Vein endothelial cell (primary cell): Measurements from ENCODE around the gene PEX19. TPM values are rescaled to one million over a fixed set of nuclear protein-coding genes. Genes with fewer than 3 reads are reported as not detected.

Experiments used
- small RNA-seq: library from RNA; depleted of rRNA; stranded (forward); fragments of <200 nt; gene quantifications from one replicate; pipeline ENCODE3, GENCODE V24; 2012
- total RNA-seq: library from RNA; depleted of rRNA; stranded (reverse); fragments of >200 nt; gene quantifications from 2 replicates; pipeline ENCODE4 v1.2.3, GENCODE V29; 2012

Gene PEX19
- total RNA-seq = 36.9 and 37.9 TPM in 2 replicates

GRCh38 chr1:160284782-160285344, at the start of gene PEX19:
Gene PEX19, minus strand, starts transcription at chr1:160285133. Its CDS starts 9 bp downstream, at chr1:160285124.

GRCh38 chr1:160261893-160262794, 22.8 kb downstream of the PEX19 start, which contains the start of gene DCAF8:
Gene DCAF8, minus strand, starts transcription at chr1:160262549. Its CDS starts 18,541 bp downstream, at chr1:160244008.

Small RNAs within 50 kb of the gene (small RNA-seq; reads per million reads assigned to genes)
- not detected for gene RF00019

Other genes starting within 250 kb of the PEX19 start
- not detected in 2 replicates for gene KCNJ10, start 215.0 kb downstream of the PEX19 start, total RNA-seq
- not detected in 2 replicates for gene KCNJ9, start 203.6 kb downstream of the PEX19 start, total RNA-seq
- gene IGSF8, start 186.5 kb downstream of the PEX19 start, total RNA-seq = 7.6 and 7.8 TPM in 2 replicates
- not detected in 2 replicates for gene ATP1A2, start 169.4 kb downstream of the PEX19 start, total RNA-seq
- gene ATP1A4, start 133.5 kb downstream of the PEX19 start, total RNA-seq = not detected in 2 replicates
- not detected in 2 replicates for gene CASQ1, start 94.6 kb downstream of the PEX19 start, total RNA-seq
- 198 and 211 TPM in 2 replicates for gene PEA15, start 79.7 kb downstream of the PEX19 start, total RNA-seq
- gene DCAF8, start 22.6 kb downstream of the PEX19 start, total RNA-seq = 93.4 and 105 TPM in 2 replicates
- gene COPA, start 58.1 kb upstream of the PEX19 start, total RNA-seq = 213 and 223 TPM in 2 replicates
- gene NCSTN, start 58.2 kb upstream of the PEX19 start, total RNA-seq = 112 and 163 TPM in 2 replicates
- 0.19 and 0.33 TPM in 2 replicates for gene NHLH1, start 81.9 kb upstream of the PEX19 start, total RNA-seq
- not detected in 2 replicates for gene VANGL2, start 115.4 kb upstream of the PEX19 start, total RNA-seq
- gene SLAMF6, start 238.1 kb upstream of the PEX19 start, total RNA-seq = not detected in 2 replicates